H1 (cell line): ENCODE data around the gene ISY1. TPM values are rescaled to one million over a fixed set of nuclear protein-coding genes. Genes with fewer than 3 reads are reported as not detected.
A peak's percentile ranks its signal among the peaks of the same experiment; 100 is the strongest.

Experiments
- CTCF ChIA-PET: fragments of 300-600 bp; sonication (Branson Sonifier 250); formaldehyde crosslinking; loops from one replicate; lab custom pipeline; 2021; ENCODE audit not compliant: partially characterized antibody; lab: Charles Lee
- POLR2A ChIA-PET: fragments of 300-600 bp; sonication (Branson Sonifier 250); formaldehyde crosslinking; loops from one replicate; lab custom pipeline; 2021; ENCODE audit warnings: inconsistent platforms; ENCODE audit not compliant: partially characterized antibody; lab: Charles Lee
- DNase-seq, 2 experiments: peaks; one replicate each; pipeline versions ENCODE4 v3.0.0 to v3.0.0-alpha.2; 2010 to 2022; ENCODE audit warnings: low spot score in 2 of 2, low read depth in 1 of 2, mixed read lengths in 1 of 2
- FAIRE-seq: peaks from 2 replicates; lab custom pipeline; 2011; peaks lifted over from hg19 to GRCh38; lab: Jason Lieb, UNC
- H2AFZ ChIP-seq: 2 replicates; pipeline ENCODE4 v1.8.1; 2012; ENCODE audit warnings: low read length, inconsistent platforms
- H2AK5ac ChIP-seq: 2 replicates; pipeline ENCODE4 v1.6.1; 2013; ENCODE audit warnings: low read depth, low read length
- H2BK120ac ChIP-seq: replicated peaks from 2 replicates; pipeline ENCODE3; 2013; ENCODE audit warnings: low read depth, low read length, inconsistent platforms
- H2BK12ac ChIP-seq: 2 replicates; pipeline ENCODE4 v1.6.1; 2013; ENCODE audit warnings: low read depth, low read length
- H2BK15ac ChIP-seq: 2 replicates; pipeline ENCODE4 v1.6.1; 2013; ENCODE audit warnings: low read length
- H2BK20ac ChIP-seq: 2 replicates; pipeline ENCODE4 v1.6.1; 2013; ENCODE audit warnings: low read length
- H2BK5ac ChIP-seq: 2 replicates; pipeline ENCODE4 v1.6.1; 2013; ENCODE audit warnings: low read depth, low read length
- H3K14ac ChIP-seq: 2 replicates; pipeline ENCODE4 v1.6.1; 2013; ENCODE audit warnings: inconsistent platforms; ENCODE audit not compliant: insufficient read length
- H3K18ac ChIP-seq: 2 replicates; pipeline ENCODE4 v1.6.1; 2013; ENCODE audit warnings: low read length; ENCODE audit errors: extremely low read depth
- H3K23ac ChIP-seq: 2 replicates; pipeline ENCODE4 v1.6.1; 2013; ENCODE audit warnings: inconsistent platforms; ENCODE audit not compliant: insufficient read length
- H3K23me2 ChIP-seq: 2 replicates; pipeline ENCODE4 v1.6.1; 2013; ENCODE audit warnings: low read depth, low read length
- H3K27ac ChIP-seq: 2 replicates; pipeline ENCODE4 v1.6.1; 2011; ENCODE audit warnings: low read depth, low read length, inconsistent platforms
- H3K27me3 ChIP-seq, 4 experiments: replicated peaks in 1 of 4; 1 replicate in 1 of 4; 2 replicates in 3 of 4; pipeline versions ENCODE4 v1.6.1 to v1.8.1; 2011 to 2013; ENCODE audit warnings: low read length in 3 of 4, mild to moderate bottlenecking in 3 of 4, inconsistent platforms in 2 of 4, mixed read lengths in 2 of 4, moderate library complexity in 1 of 4; ENCODE audit not compliant: control insufficient read depth in 3 of 4, insufficient read depth in 3 of 4; ENCODE audit errors: extremely low read depth in 1 of 4
- H3K36me3 ChIP-seq, 4 experiments: 2 replicates each; pipeline versions ENCODE4 v1.6.1 to v1.8.1; 2011 to 2013; ENCODE audit warnings: mild to moderate bottlenecking in 4 of 4, low read length in 3 of 4, moderate library complexity in 2 of 4, control low read depth in 1 of 4, inconsistent platforms in 1 of 4; ENCODE audit not compliant: insufficient read depth in 4 of 4, control insufficient read depth in 2 of 4
- H3K4ac ChIP-seq: replicated peaks from 2 replicates; pipeline ENCODE3; 2013; ENCODE audit warnings: low read length, low read depth, mixed read lengths, inconsistent platforms; ENCODE audit not compliant: insufficient read length
- H3K4me1 ChIP-seq, 4 experiments: replicated peaks in 1 of 4; 1 replicate in 1 of 4; 2 replicates in 3 of 4; pipeline versions ENCODE4 v1.6.1 to v1.8.1; 2011 to 2013; ENCODE audit warnings: low read length in 3 of 4, inconsistent platforms in 2 of 4, mixed read lengths in 1 of 4; ENCODE audit not compliant: insufficient read depth in 4 of 4, control insufficient read depth in 3 of 4
- H3K4me2 ChIP-seq, 2 experiments: 2 replicates each; pipeline versions ENCODE4 v1.6.1 to v1.8.1; 2011 to 2013; ENCODE audit warnings: low read depth in 2 of 2, low read length in 2 of 2, control low read depth in 1 of 2, inconsistent platforms in 1 of 2, mild to moderate bottlenecking in 1 of 2; ENCODE audit not compliant: insufficient read depth in 1 of 2
- H3K4me3 ChIP-seq, 4 experiments: fragments of 200-600, 300-600 bp in 1 of 4; sonication (generic), shearing (Covaris generic), sonication (Bioruptor Twin) in 1 of 4; 2 replicates each; pipeline versions ENCODE4 v1.5.1 to v1.8.1; 2011 to 2016; ENCODE audit warnings: low read length in 4 of 4, low read depth in 3 of 4, control low read depth in 2 of 4, inconsistent platforms in 2 of 4, mild to moderate bottlenecking in 2 of 4, mixed read lengths in 1 of 4, moderate library complexity in 1 of 4; ENCODE audit not compliant: insufficient read depth in 2 of 4; ENCODE audit errors: extremely low read depth in 1 of 4
- H3K56ac ChIP-seq: replicated peaks from 2 replicates; pipeline ENCODE3; 2013; ENCODE audit warnings: low read depth, mild to moderate bottlenecking, mixed read lengths, low read length, inconsistent platforms; ENCODE audit not compliant: insufficient read length
- H3K79me1 ChIP-seq: 2 replicates; pipeline ENCODE4 v1.6.1; 2013; ENCODE audit warnings: low read depth, low read length, control low read depth
- H3K79me2 ChIP-seq, 2 experiments: 2 replicates each; pipeline versions ENCODE4 v1.6.1 to v1.8.1; 2012 to 2013; ENCODE audit warnings: low read length in 2 of 2, mild to moderate bottlenecking in 2 of 2, inconsistent platforms in 1 of 2; ENCODE audit not compliant: insufficient read depth in 2 of 2, control insufficient read depth in 1 of 2
- H3K9ac ChIP-seq, 4 experiments: replicated peaks in 1 of 4; 1 replicate in 1 of 4; 2 replicates in 3 of 4; pipeline versions ENCODE4 v1.6.1 to v1.8.1; 2011 to 2013; ENCODE audit warnings: low read depth in 3 of 4, low read length in 3 of 4, control low read depth in 2 of 4, mild to moderate bottlenecking in 2 of 4, moderate library complexity in 2 of 4, inconsistent platforms in 1 of 4; ENCODE audit errors: extremely low read depth in 1 of 4
- H3K9me3 ChIP-seq, 2 experiments: 2 replicates each; pipeline versions ENCODE4 v1.6.1 to v1.8.1; 2012 to 2013; ENCODE audit warnings: mild to moderate bottlenecking in 2 of 2, moderate library complexity in 2 of 2, control low read depth in 1 of 2, inconsistent platforms in 1 of 2, low read depth in 1 of 2, low read length in 1 of 2, mixed read lengths in 1 of 2; ENCODE audit not compliant: insufficient read depth in 2 of 2
- H4K20me1 ChIP-seq, 2 experiments: replicated peaks in 1 of 2; 2 replicates each; pipeline versions ENCODE3 to v1.8.1; 2011 to 2013; ENCODE audit warnings: inconsistent platforms in 2 of 2, low read length in 2 of 2, mild to moderate bottlenecking in 1 of 2; ENCODE audit not compliant: insufficient read depth in 2 of 2, control insufficient read depth in 1 of 2
- H4K5ac ChIP-seq: 2 replicates; pipeline ENCODE4 v1.6.1; 2013; ENCODE audit warnings: low read length, low read depth, mixed read lengths, inconsistent platforms; ENCODE audit not compliant: insufficient read length
- H4K8ac ChIP-seq: 2 replicates; pipeline ENCODE4 v1.8.0; 2013; ENCODE audit warnings: mild to moderate bottlenecking, moderate library complexity, low read length, inconsistent platforms; ENCODE audit not compliant: insufficient read depth; ENCODE audit errors: extremely low read depth
- H4K91ac ChIP-seq: replicated peaks from 2 replicates; pipeline ENCODE3; 2013; ENCODE audit warnings: low read length, mixed read lengths, inconsistent platforms; ENCODE audit not compliant: insufficient read length
- ASH2L ChIP-seq: fragments of 200-600, 300-600 bp; sonication (generic); IDR thresholded peaks from one replicate; pipeline ENCODE4 v1.7.1; 2017; ENCODE audit warnings: low read length
- HDAC6 ChIP-seq: IDR thresholded peaks from one replicate; pipeline ENCODE4 v1.7.1; 2012; ENCODE audit warnings: low read depth, mild to moderate bottlenecking, inconsistent platforms, low read length, moderate library complexity
- JUND ChIP-seq: IDR thresholded peaks from 2 replicates; pipeline ENCODE4 v1.6.1; 2011; ENCODE audit warnings: mild to moderate bottlenecking, improper control_type of control experiment, low read length
- POLR2AphosphoS5 ChIP-seq: IDR thresholded peaks from 2 replicates; pipeline ENCODE4 v1.6.1; 2011; ENCODE audit warnings: low read depth, low read length
- SAP30 ChIP-seq: fragments of 300-600 bp; sonication (generic); IDR thresholded peaks from 2 replicates; pipeline ENCODE4 v1.7.1; 2012; ENCODE audit warnings: low read length, moderate library complexity, mild to moderate bottlenecking, inconsistent platforms; ENCODE audit not compliant: insufficient read depth, insufficient replicate concordance
- WGBS, 2 experiments: shearing (Covaris generic) in 1 of 2; methylation state at CpG; one replicate each; pipeline versions ENCODE4 v1.1.6 to v1.1.7; 2013 to 2015; ENCODE audit warnings: low lambda C conversion rate in 2 of 2, mixed read lengths in 2 of 2, inconsistent platforms in 1 of 2, low coverage in 1 of 2, missing lambda C conversion rate in 1 of 2; ENCODE audit not compliant: insufficient replicate concordance in 2 of 2, insufficient coverage in 1 of 2, insufficient read length in 1 of 2; ENCODE audit errors: extremely low coverage in 1 of 2, missing lambda C conversion rate in 1 of 2; 5-methylcytosine and 5-hydroxymethylcytosine counted together
- long read RNA-seq, 2 experiments: library from RNA in 1 of 2; library from capped mRNA in 1 of 2; stranded (forward); transcript quantifications; one replicate each; pipeline ENCODE4 v2.0.0, GENCODE V29; 2021; ENCODE audit warnings: inconsistent platforms in 1 of 2
- polyA minus RNA-seq, 3 experiments: library from RNA; depleted of rRNA, polyadenylated mRNA; stranded (reverse); fragments of >200 nt; gene quantifications; 1 replicate in 2 of 3; 2 replicates in 1 of 3; pipeline ENCODE4 v1.2.3, GENCODE V29; 2011
- polyA plus RNA-seq, 7 experiments: library from polyadenylated mRNA; depleted of rRNA in 3 of 7; stranded (reverse) in 5 of 7; unstranded in 2 of 7; fragments of >200 nt in 5 of 7; fragments of 200-250 nt in 2 of 7; gene quantifications; 1 replicate in 5 of 7; 2 replicates in 1 of 7; 4 replicates in 1 of 7; pipeline versions ENCODE4 v1.2.1 to v1.2.3, GENCODE V29; 2011 to 2013; ENCODE audit warnings: missing spikeins in 2 of 7, mixed read lengths in 2 of 7
- total RNA-seq: library from RNA; stranded (reverse); fragmentation: NEBNext Ultra II Directional; extraction: Animal tissue kit (Norgen Biotek cat#: 25700); gene quantifications from 2 replicates; pipeline ENCODE4 v1.2.1, GENCODE V29; 2021
- TF ChIP-seq, protein P1 (sequence below): IDR thresholded peaks from 2 replicates; pipeline ENCODE4 v1.6.1; 2011; ENCODE audit warnings: low read depth, mild to moderate bottlenecking, low read length; ENCODE audit not compliant: insufficient read depth

ISY1 gene
- 16.6 and 21.8 TPM in 2 replicates for total RNA-seq
- 27.8 and 38.7 TPM in 2 replicates for polyA plus RNA-seq (2011; rRNA removed)
- 18.8 TPM for polyA plus RNA-seq (2011; cell fraction: cytosol; rRNA removed)
- 8.4 TPM for polyA plus RNA-seq (2011; cell fraction: nucleus; rRNA removed)
- 18.6 to 24.4 TPM (median 21.2 TPM) in 4 replicates for polyA plus RNA-seq (2012, experiment 1 of 2)
- polyA plus RNA-seq (2012, experiment 2 of 2) = 7.8 TPM
- polyA plus RNA-seq (2013, experiment 1 of 2) = 9.6 TPM
- polyA plus RNA-seq (2013, experiment 2 of 2) = 9.7 TPM
- 4.9 and 9.5 TPM in 2 replicates for polyA minus RNA-seq (2011; rRNA and poly(A)+ RNA removed)
- polyA minus RNA-seq (2011; cell fraction: cytosol; rRNA and poly(A)+ RNA removed) = 16.7 TPM
- polyA minus RNA-seq (2011; cell fraction: nucleus; rRNA and poly(A)+ RNA removed) = 5.3 TPM
- long read RNA-seq, experiment 1, partial matches to known transcripts = 8 of 13 reads
- long read RNA-seq, experiment 1, other reads (novel, unspliced or antisense) = 5 of 13 reads
- long read RNA-seq, experiment 2, transcript ISY1-203 (11 exons, 3,842 nt) = major isoform, 28 of 31 reads
- long read RNA-seq, experiment 2, partial matches to known transcripts = 1 of 31 reads
- long read RNA-seq, experiment 2, other reads (novel, unspliced or antisense) = 2 of 31 reads

DNA sequence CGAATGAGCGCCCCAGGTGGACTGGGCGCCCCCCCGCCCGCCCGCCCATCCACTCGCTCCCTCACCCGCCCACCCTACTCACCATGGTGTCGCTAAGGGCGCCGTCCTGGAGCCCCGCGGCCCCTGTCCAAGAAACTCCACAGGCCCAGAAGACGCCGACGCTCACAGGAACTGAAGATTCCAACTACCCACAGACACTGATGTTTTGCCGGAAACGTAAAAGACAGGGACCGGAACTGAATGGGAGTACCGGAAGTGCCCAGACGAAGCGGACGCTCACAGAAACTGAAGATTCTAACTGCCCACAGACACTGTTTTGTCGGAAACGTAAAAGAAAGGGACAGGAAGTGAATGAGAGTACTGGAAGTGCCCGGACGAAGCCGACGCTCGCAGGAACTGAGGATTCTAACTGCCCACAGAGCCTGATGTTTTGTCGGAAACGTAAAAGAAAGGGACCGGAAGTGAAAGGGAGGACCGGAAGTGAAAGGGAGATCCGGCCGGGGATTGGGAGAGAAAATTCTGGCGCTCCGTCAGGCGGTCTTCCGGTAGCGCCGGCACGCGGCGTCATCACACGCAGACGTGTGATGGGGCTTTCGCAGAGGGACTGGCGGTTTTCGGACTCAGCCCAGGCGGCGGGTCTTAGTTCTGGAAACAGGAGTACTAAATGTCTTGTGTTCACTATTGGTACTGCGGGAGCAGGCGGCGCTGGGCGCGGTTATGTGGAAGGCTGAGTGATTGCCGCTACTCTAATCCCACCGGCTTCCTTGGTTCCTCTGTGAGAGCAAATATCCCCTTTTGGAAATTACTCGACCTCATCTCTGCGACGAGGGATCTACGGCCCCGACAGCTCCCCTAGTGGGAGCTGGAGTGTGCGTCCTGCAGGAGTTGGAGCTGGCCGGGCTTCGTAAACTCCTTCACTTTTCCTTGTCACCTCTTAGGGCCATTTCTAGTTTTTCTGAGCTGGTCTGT, at the start of gene ISY1:
Gene ISY1 (minus strand): TSS at position 173 of the 969 bp plus-strand sequence. CDS start 88 bp downstream, at position 85.
- ChIA-PET CTCF (interaction anchor here (0.7 to 2.2 kb wide), 19 partner anchors 10 to 191 kb away, joined by 3 to 10 read pairs (median 4); partner anchors contain the start of gene RAB43), POLR2A (interaction anchor here (0.6 to 3.7 kb wide), 14 partner anchors 11 to 155 kb away, joined by 3 to 24 read pairs (median 6); partner anchors contain the start of genes COPG1, HMCES and RAB43)
- peaks cover 5 to 19% of the 10 kb centered on the region in 2 experiments for H3K79me2 ChIP-seq
- no peaks in the 10 kb centered on the region for H3K9me3 ChIP-seq
- H3K4ac ChIP-seq = peak within 1 kb of the TSS; percentile 95
- H3K36me3 ChIP-seq = peaks cover 4 to 11% (median 8%) of the 10 kb centered on the region in 4 experiments; a peak in 7 of 8 replicates
- H3K79me1 ChIP-seq = peaks cover 4% of the 10 kb centered on the region; the same call in 1 of the 2 replicates
- H2AFZ ChIP-seq = peak within 1 kb of the TSS; percentile 100
- H3K14ac ChIP-seq = no peak within 1 kb of the TSS
- peak; percentile 45 for FAIRE-seq
- H3K4me1 ChIP-seq = peaks cover 0 to 3% (median 1%) of the 10 kb centered on the region in 4 experiments; a peak in 4 of 7 replicates
- H3K4me3 ChIP-seq = peak within 1 kb of the TSS; percentile 59 to 96 (median 94)
- peak within 1 kb of the TSS; percentile 73 to 93 for H3K4me2 ChIP-seq
- H2BK20ac ChIP-seq = peak within 1 kb of the TSS; percentile 98; the same call in 1 of the 2 replicates
- peak within 1 kb of the TSS; percentile 98 for H4K91ac ChIP-seq
- H2BK5ac ChIP-seq = peak within 1 kb of the TSS; percentile 100
- H2BK12ac ChIP-seq = peak within 1 kb of the TSS; percentile 100; the same call in 1 of the 2 replicates
- H3K56ac ChIP-seq = peak within 1 kb of the TSS; percentile 99
- peaks cover 0 to 1% of the 10 kb centered on the region in 2 experiments for H4K20me1 ChIP-seq
- peak; percentile 67 to 86 for DNase-seq
- 1% methylated on average over 67 of the region's 67 CpGs; no CpG with 5 or more reads in 1 of the 2 experiments for WGBS, 2 experiments
- H2AK5ac ChIP-seq = no peak within 1 kb of the TSS
- peak within 1 kb of the TSS; percentile 100 for H4K8ac ChIP-seq
- peak within 1 kb of the TSS; percentile 100 for H2BK120ac ChIP-seq
- no peak within 1 kb of the TSS for H3K23ac ChIP-seq
- H3K27me3 ChIP-seq = no peaks in the 10 kb centered on the region
- H3K18ac ChIP-seq = peak within 1 kb of the TSS; percentile 86
- peak within 1 kb of the TSS; percentile 100 for H3K27ac ChIP-seq
- H3K23me2 ChIP-seq = peaks cover 9% of the 10 kb centered on the region
- 0 out of 2 replicates have a peak within 1 kb of the TSS, but pooled peaks have one; percentile 90 for H2BK15ac ChIP-seq
- H3K9ac ChIP-seq = peak within 1 kb of the TSS; percentile 88 to 99 (median 98)
- peak within 1 kb of the TSS; percentile 99 for H4K5ac ChIP-seq
- TF ChIP-seq, protein P1, sequence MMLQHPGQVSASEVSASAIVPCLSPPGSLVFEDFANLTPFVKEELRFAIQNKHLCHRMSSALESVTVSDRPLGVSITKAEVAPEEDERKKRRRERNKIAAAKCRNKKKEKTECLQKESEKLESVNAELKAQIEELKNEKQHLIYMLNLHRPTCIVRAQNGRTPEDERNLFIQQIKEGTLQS = peak; percentile 60
- TF ChIP-seq ASH2L (peak; percentile 88), JUND (no peak), SAP30 (no peak), POLR2AphosphoS5 (peak; percentile 89), HDAC6 (no peak)
